ENCODE measurements around the gene FRG2C. TPM values are rescaled to one million over a fixed set of nuclear protein-coding genes. Genes with fewer than 3 reads are reported as not detected.
A peak's percentile ranks its signal among the peaks of the same experiment; 100 is the strongest.
"Not testable (repeated sequence)": the region's sequence is repeated elsewhere in the genome, so short reads cannot be mapped to it uniquely, and the experiment has no call there.

The FRG2C gene
- polyA plus RNA-seq, 3 donors: not detected

DNA sequence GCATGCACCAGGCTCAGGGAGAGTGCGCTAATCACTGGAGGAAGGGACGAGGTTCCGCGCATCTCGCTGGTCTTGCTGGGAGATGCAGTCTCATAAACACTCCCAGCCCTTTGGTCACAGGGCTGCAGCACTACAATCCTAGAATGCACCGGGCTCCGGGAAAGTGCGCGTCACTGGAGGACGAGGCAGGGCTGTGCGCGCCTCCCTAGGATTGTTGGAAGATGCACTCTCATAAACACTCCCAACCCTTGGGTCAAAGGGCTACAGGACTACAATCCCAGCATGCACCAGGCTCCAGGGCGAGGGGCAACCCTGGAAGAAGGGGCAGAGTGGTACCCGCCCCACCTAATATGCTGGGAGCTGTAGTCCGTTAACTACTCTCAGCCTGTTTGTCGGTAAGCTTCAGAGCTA lies 23.0 kb upstream of the FRG2C start:
- H3K27me3 ChIP-seq (ENCODE audit: control insufficient read depth in 2 of 2, insufficient read depth in 2 of 2, low read length in 2 of 2); H3K36me3 Mint-ChIP-seq; H3K79me2 ChIP-seq (ENCODE audit: insufficient read depth, low read length); H3K27ac ChIP-seq (ENCODE audit: low read depth in 1 of 2, low read length in 2 of 2); intact Hi-C loops (cut with micrococcal nuclease); H4K20me1 ChIP-seq (ENCODE audit: insufficient read depth, low read length); H3K36me3 ChIP-seq (replicated peaks in 1 of 2; ENCODE audit: control insufficient read depth in 1 of 2, insufficient read depth in 2 of 2, low read length in 2 of 2); H3K9me3 ChIP-seq (replicated peaks in 1 of 2; ENCODE audit: control insufficient read depth in 1 of 2, insufficient read depth in 1 of 2, low read length in 2 of 2); H3K9me3 Mint-ChIP-seq: not testable (repeated sequence)
- Mint-ChIP-seq H3K27ac (peak overlapping the region in 2 of 7 donors; percentile 33 to 54), H3K27me3 (ENCODE audit: low read depth in 3 of 3) (peaks cover 0 to 11% (median 5%) of the 10 kb centered on the region in 3 donors), H3K4me3 (peak overlapping the region; percentile 85 to 90), H3K4me1 (peaks cover 16% of the 10 kb centered on the region)
- Histone ChIP-seq H3K4me3 (replicated peaks in 1 of 3; ENCODE audit: low read depth in 2 of 3, low read length in 3 of 3) (peak overlapping the region; percentile 47 to 76 (median 60)), H3K4me1 (ENCODE audit: control insufficient read depth in 1 of 2, insufficient read depth in 2 of 2, low read length in 2 of 2) (peaks cover 7 to 11% of the 10 kb centered on the region in 2 donors), H3K9ac (ENCODE audit: insufficient read depth, low read length, poor library complexity, severe bottlenecking) (peak overlapping the region; percentile 46), H2AFZ (ENCODE audit: insufficient read depth, low read depth, low read length, poor library complexity, severe bottlenecking) (peak overlapping the region; percentile 81), H3K4me2 (replicated peaks; ENCODE audit: extremely low read depth, low read length, poor library complexity, severe bottlenecking) (peak overlapping the region; percentile 51)
- DNase-seq: peak; percentile 36 to 53 (median 42)
- WGBS (ENCODE audit: insufficient coverage): 0% methylated on average over 6 of the region's 16 CpGs

DNA sequence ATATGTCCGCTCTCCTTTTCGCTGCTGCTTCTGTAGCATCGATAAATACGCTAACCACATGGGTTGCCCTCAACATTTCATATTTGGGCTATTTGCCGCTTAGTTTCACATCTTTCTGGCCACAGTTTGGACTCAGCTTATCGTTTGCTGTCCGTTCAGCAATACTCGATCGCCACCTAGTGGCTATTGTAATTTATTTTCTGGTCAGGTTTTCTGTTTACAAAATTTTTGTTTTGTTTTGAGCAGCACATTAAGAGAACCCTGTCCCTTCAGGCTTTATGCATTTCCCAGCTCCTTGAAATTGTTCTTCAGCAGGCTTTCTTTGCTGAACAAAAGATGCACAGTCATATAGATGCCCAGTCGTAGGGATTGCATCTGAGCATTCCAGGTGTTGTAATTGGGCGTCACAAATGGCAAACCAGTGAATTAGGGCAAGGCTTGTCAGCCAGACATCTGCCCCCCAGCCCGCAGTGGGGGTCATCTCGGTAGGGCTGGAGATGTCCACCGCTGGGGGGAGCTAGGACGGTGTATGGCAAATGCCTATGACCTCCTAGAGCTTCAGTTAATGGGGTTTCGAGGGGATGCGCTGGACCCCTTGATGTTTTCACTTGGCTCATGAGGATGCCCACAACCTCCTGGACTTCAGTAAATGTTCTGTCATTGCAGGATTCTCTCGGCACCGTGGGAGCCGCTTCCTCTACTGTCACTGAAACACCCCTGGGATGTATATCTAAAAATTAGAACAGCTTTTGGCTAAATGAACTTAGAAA lies 20.9 kb upstream of the FRG2C start:
- H3K27ac ChIP-seq (ENCODE audit: low read depth in 1 of 2, low read length in 2 of 2); H3K27me3 ChIP-seq (ENCODE audit: control insufficient read depth in 2 of 2, insufficient read depth in 2 of 2, low read length in 2 of 2); H3K36me3 Mint-ChIP-seq; H4K20me1 ChIP-seq (ENCODE audit: insufficient read depth, low read length); intact Hi-C loops (cut with micrococcal nuclease); H3K79me2 ChIP-seq (ENCODE audit: insufficient read depth, low read length); H3K4me2 ChIP-seq (replicated peaks; ENCODE audit: extremely low read depth, low read length, poor library complexity, severe bottlenecking); H3K9me3 ChIP-seq (replicated peaks in 1 of 2; ENCODE audit: control insufficient read depth in 1 of 2, insufficient read depth in 1 of 2, low read length in 2 of 2); H3K9me3 Mint-ChIP-seq; H3K36me3 ChIP-seq (replicated peaks in 1 of 2; ENCODE audit: control insufficient read depth in 1 of 2, insufficient read depth in 2 of 2, low read length in 2 of 2); H3K27ac Mint-ChIP-seq; H3K9ac ChIP-seq (ENCODE audit: insufficient read depth, low read length, poor library complexity, severe bottlenecking): not testable (repeated sequence)
- Mint-ChIP-seq H3K4me3 (peak overlapping the region in 1 of 2 donors; percentile 64), H3K27me3 (ENCODE audit: low read depth in 3 of 3) (peaks cover 0 to 11% (median 5%) of the 10 kb centered on the region in 3 donors), H3K4me1 (peaks cover 16% of the 10 kb centered on the region)
- peak overlapping the region in 1 of 3 experiments; percentile 30 for H3K4me3 ChIP-seq (replicated peaks in 1 of 3; ENCODE audit: low read depth in 2 of 3, low read length in 3 of 3)
- WGBS (ENCODE audit: insufficient coverage): 40% methylated on average over 11 of the region's 20 CpGs
- peak overlapping the region; percentile 21 for H2AFZ ChIP-seq (ENCODE audit: insufficient read depth, low read depth, low read length, poor library complexity, severe bottlenecking)
- DNase-seq: peak in 2 of 3 donors; percentile 20 to 21
- TF ChIP-seq, protein P1, sequence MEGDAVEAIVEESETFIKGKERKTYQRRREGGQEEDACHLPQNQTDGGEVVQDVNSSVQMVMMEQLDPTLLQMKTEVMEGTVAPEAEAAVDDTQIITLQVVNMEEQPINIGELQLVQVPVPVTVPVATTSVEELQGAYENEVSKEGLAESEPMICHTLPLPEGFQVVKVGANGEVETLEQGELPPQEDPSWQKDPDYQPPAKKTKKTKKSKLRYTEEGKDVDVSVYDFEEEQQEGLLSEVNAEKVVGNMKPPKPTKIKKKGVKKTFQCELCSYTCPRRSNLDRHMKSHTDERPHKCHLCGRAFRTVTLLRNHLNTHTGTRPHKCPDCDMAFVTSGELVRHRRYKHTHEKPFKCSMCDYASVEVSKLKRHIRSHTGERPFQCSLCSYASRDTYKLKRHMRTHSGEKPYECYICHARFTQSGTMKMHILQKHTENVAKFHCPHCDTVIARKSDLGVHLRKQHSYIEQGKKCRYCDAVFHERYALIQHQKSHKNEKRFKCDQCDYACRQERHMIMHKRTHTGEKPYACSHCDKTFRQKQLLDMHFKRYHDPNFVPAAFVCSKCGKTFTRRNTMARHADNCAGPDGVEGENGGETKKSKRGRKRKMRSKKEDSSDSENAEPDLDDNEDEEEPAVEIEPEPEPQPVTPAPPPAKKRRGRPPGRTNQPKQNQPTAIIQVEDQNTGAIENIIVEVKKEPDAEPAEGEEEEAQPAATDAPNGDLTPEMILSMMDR (IDR thresholded peaks at IDR 0.05): peak; percentile 75
- peaks cover 7 to 11% of the 10 kb centered on the region in 2 donors for H3K4me1 ChIP-seq (ENCODE audit: control insufficient read depth in 1 of 2, insufficient read depth in 2 of 2, low read length in 2 of 2)

DNA sequence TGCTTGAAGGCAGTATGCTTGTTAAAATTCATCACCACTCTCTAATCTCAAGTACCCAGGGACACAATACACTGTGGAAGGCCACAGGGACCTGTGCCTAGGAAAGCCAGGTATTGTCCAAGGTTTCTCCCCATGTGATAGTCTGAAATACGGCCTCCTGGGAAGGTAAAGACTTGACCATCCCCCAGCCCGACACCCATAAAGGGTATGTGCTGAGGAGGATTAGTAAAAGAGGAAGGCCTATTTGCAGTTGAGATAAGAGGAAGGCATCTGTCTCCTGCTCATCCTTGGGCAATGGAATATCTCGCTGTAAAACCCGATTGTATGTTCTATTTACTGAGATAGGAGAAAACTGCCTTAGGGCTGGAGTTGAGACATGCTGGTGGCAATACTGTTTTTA lies 18.6 kb upstream of the FRG2C start:
- H3K27me3 ChIP-seq (ENCODE audit: control insufficient read depth in 2 of 2, insufficient read depth in 2 of 2, low read length in 2 of 2); H3K9me3 Mint-ChIP-seq; H3K79me2 ChIP-seq (ENCODE audit: insufficient read depth, low read length); H3K4me3 ChIP-seq (replicated peaks in 1 of 3; ENCODE audit: low read depth in 2 of 3, low read length in 3 of 3); DNase-seq; H3K4me2 ChIP-seq (replicated peaks; ENCODE audit: extremely low read depth, low read length, poor library complexity, severe bottlenecking); H3K36me3 Mint-ChIP-seq; H3K27ac Mint-ChIP-seq; H3K27ac ChIP-seq (ENCODE audit: low read depth in 1 of 2, low read length in 2 of 2); intact Hi-C loops (cut with micrococcal nuclease); H3K9me3 ChIP-seq (replicated peaks in 1 of 2; ENCODE audit: control insufficient read depth in 1 of 2, insufficient read depth in 1 of 2, low read length in 2 of 2); H3K9ac ChIP-seq (ENCODE audit: insufficient read depth, low read length, poor library complexity, severe bottlenecking); H3K27me3 Mint-ChIP-seq (ENCODE audit: low read depth in 3 of 3); H2AFZ ChIP-seq (ENCODE audit: insufficient read depth, low read depth, low read length, poor library complexity, severe bottlenecking); H4K20me1 ChIP-seq (ENCODE audit: insufficient read depth, low read length); H3K36me3 ChIP-seq (replicated peaks in 1 of 2; ENCODE audit: control insufficient read depth in 1 of 2, insufficient read depth in 2 of 2, low read length in 2 of 2); H3K4me3 Mint-ChIP-seq: not testable (repeated sequence)
- H3K4me1 Mint-ChIP-seq: peaks cover 16% of the 10 kb centered on the region
- H3K4me1 ChIP-seq (ENCODE audit: control insufficient read depth in 1 of 2, insufficient read depth in 2 of 2, low read length in 2 of 2): peaks cover 7 to 11% of the 10 kb centered on the region in 2 donors
- no CpG with 5 or more reads among the region's 4 CpGs for WGBS (ENCODE audit: insufficient coverage)
